ENCODE data around the gene SMIM8. TPM values are rescaled to one million over a fixed set of nuclear protein-coding genes. Genes with fewer than 3 reads are reported as not detected.

SMIM8 gene
- total RNA-seq, 2 donors from 2014 or later: 11.6 to 13.3 TPM

DNA sequence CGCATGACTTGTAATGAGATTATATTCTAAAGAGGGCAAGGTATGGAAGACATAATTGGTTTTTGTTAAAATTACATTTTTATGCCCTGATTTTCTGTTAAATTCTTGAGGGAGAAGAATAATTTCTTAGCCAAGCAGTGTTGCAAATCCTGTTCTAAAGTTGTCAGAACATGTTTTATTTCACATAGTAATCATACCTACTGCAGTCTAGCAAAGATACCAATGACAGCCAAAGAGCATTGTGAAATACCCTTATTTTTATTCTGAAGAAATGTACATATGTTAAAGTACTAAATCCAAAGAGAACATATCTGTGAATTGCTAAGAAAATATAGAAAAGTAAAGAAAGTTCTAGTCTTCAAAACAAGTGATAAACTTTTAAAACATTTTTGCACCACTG is 39.6 kb upstream of the SMIM8 start:
- TF ChIP-seq, protein P1, sequence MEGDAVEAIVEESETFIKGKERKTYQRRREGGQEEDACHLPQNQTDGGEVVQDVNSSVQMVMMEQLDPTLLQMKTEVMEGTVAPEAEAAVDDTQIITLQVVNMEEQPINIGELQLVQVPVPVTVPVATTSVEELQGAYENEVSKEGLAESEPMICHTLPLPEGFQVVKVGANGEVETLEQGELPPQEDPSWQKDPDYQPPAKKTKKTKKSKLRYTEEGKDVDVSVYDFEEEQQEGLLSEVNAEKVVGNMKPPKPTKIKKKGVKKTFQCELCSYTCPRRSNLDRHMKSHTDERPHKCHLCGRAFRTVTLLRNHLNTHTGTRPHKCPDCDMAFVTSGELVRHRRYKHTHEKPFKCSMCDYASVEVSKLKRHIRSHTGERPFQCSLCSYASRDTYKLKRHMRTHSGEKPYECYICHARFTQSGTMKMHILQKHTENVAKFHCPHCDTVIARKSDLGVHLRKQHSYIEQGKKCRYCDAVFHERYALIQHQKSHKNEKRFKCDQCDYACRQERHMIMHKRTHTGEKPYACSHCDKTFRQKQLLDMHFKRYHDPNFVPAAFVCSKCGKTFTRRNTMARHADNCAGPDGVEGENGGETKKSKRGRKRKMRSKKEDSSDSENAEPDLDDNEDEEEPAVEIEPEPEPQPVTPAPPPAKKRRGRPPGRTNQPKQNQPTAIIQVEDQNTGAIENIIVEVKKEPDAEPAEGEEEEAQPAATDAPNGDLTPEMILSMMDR (conservative IDR thresholded peaks at IDR 0.05): no peak
- 97% methylated on average over 1 of the region's 1 CpG; no CpG with 5 or more reads in 1 of the 2 experiments for WGBS, 2 experiments (ENCODE audit: insufficient coverage in 1 of 2, insufficient read length in 1 of 2)
- Histone ChIP-seq H3K4me1 (ENCODE audit: control insufficient read depth, insufficient read depth, low read length) (no peaks in the 10 kb centered on the region), H3K27ac (ENCODE audit: low read depth, low read length) (no peak overlapping the region), H3K4me3 (ENCODE audit: low read length) (no peak overlapping the region), H3K9ac (ENCODE audit: extremely low read depth, low read length, poor library complexity, severe bottlenecking) (no peak overlapping the region), H3K36me3 (ENCODE audit: control insufficient read depth, insufficient read depth, low read length) (no peaks in the 10 kb centered on the region), H3K9me3 (ENCODE audit: control insufficient read depth, low read length) (no peaks in the 10 kb centered on the region), H3K27me3 (ENCODE audit: control insufficient read depth, insufficient read depth, low read length, poor library complexity, severe bottlenecking) (no peaks in the 10 kb centered on the region)
- Mint-ChIP-seq H3K27ac (no peak overlapping the region), H3K4me3 (no peak overlapping the region), H3K4me1 (no peaks in the 10 kb centered on the region), H3K9me3 (no peaks in the 10 kb centered on the region), H3K36me3 (ENCODE audit: low read depth) (no peaks in the 10 kb centered on the region), H3K27me3 (ENCODE audit: insufficient read depth) (no peaks in the 10 kb centered on the region)
- no peak for DNase-seq

DNA sequence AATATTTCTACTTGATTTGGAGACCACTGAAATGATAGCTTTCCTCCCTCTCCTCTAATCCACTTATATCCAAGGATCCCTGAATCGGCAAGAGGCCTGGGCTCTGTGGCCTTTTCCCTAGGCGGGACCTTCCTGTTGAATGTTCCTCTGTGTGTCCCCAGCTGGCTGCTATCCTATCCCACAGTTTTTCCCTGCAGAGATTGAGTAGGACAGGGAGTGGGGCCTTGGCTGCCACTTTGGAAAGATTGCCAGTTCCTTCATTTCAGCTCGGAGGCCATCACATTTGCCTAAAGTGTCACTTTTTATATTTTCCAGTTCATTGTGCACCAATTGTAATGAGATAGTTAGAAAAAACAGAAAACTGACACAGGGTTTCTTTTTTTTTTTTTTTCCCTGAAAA is 38.9 kb upstream of the SMIM8 start:
- H3K27ac Mint-ChIP-seq: no peak overlapping the region
- Histone ChIP-seq H3K27ac (ENCODE audit: low read depth, low read length) (no peak overlapping the region), H3K4me1 (ENCODE audit: control insufficient read depth, insufficient read depth, low read length) (no peaks in the 10 kb centered on the region), H3K9me3 (ENCODE audit: control insufficient read depth, low read length) (no peaks in the 10 kb centered on the region), H3K27me3 (ENCODE audit: control insufficient read depth, insufficient read depth, low read length, poor library complexity, severe bottlenecking) (no peaks in the 10 kb centered on the region), H3K9ac (ENCODE audit: extremely low read depth, low read length, poor library complexity, severe bottlenecking) (no peak overlapping the region), H3K36me3 (ENCODE audit: control insufficient read depth, insufficient read depth, low read length) (no peaks in the 10 kb centered on the region), H3K4me3 (ENCODE audit: low read length) (no peak overlapping the region)
- H3K4me3 Mint-ChIP-seq: no peak overlapping the region
- no peaks in the 10 kb centered on the region for H3K36me3 Mint-ChIP-seq (ENCODE audit: low read depth)
- H3K9me3 Mint-ChIP-seq: no peaks in the 10 kb centered on the region
- WGBS, 2 experiments (ENCODE audit: insufficient coverage in 1 of 2, insufficient read length in 1 of 2): 78 to 95% methylated on average over 2 to 3 of the region's 3 CpGs
- H3K4me1 Mint-ChIP-seq: no peaks in the 10 kb centered on the region
- no peak for DNase-seq
- H3K27me3 Mint-ChIP-seq (ENCODE audit: insufficient read depth): no peaks in the 10 kb centered on the region
- TF ChIP-seq, protein P1 (conservative IDR thresholded peaks at IDR 0.05): no peak

DNA sequence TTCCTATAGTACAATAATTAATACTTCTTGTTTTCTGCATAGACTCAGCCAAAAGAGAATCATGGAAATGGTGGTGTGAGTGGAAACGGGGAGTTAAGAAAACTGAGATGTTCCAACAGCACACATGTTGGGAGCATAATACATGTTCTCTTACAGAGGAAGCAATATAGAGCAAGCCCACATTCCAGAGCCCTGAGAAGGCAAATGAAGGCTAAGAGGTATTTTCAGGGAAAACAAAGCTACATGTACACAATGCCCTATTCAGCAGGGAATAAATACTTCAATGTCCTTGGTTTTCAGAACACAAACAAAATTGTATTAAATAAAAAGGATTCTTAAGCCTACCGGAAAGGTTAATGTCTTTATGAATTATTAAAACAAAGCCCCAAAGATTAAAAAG is 35.1 kb upstream of the SMIM8 start:
- no peak overlapping the region for H3K27ac Mint-ChIP-seq
- H3K36me3 Mint-ChIP-seq (ENCODE audit: low read depth): no peaks in the 10 kb centered on the region
- Histone ChIP-seq H3K27ac (ENCODE audit: low read depth, low read length) (no peak overlapping the region), H3K4me3 (ENCODE audit: low read length) (no peak overlapping the region), H3K27me3 (ENCODE audit: control insufficient read depth, insufficient read depth, low read length, poor library complexity, severe bottlenecking) (no peaks in the 10 kb centered on the region), H3K9me3 (ENCODE audit: control insufficient read depth, low read length) (no peaks in the 10 kb centered on the region), H3K9ac (ENCODE audit: extremely low read depth, low read length, poor library complexity, severe bottlenecking) (no peak overlapping the region), H3K36me3 (ENCODE audit: control insufficient read depth, insufficient read depth, low read length) (no peaks in the 10 kb centered on the region), H3K4me1 (ENCODE audit: control insufficient read depth, insufficient read depth, low read length) (no peaks in the 10 kb centered on the region)
- 92 to 100% methylated on average over 1 to 2 of the region's 2 CpGs for WGBS, 2 experiments (ENCODE audit: insufficient coverage in 1 of 2, insufficient read length in 1 of 2)
- TF ChIP-seq, protein P1 (conservative IDR thresholded peaks at IDR 0.05): no peak
- DNase-seq: no peak
- H3K4me3 Mint-ChIP-seq: no peak overlapping the region
- no peaks in the 10 kb centered on the region for H3K9me3 Mint-ChIP-seq
- H3K27me3 Mint-ChIP-seq (ENCODE audit: insufficient read depth): no peaks in the 10 kb centered on the region
- H3K4me1 Mint-ChIP-seq: peaks cover 2% of the 10 kb centered on the region
